HuH-7 (cell line): ENCODE results near the gene GDF9.
"Not testable (repeated sequence)": the region's sequence is repeated elsewhere in the genome, so short reads cannot be mapped to it uniquely, and the experiment has no call there.

Experiments used
- DNase-seq: peaks from one replicate; pipeline ENCODE4 v3.0.0; 2011; ENCODE audit warnings: low spot score

Gene GDF9

GRCh38 chr5:132872788-132873118, 6.5 kb upstream of the GDF9 start:
- DNase-seq = no peak

DNA sequence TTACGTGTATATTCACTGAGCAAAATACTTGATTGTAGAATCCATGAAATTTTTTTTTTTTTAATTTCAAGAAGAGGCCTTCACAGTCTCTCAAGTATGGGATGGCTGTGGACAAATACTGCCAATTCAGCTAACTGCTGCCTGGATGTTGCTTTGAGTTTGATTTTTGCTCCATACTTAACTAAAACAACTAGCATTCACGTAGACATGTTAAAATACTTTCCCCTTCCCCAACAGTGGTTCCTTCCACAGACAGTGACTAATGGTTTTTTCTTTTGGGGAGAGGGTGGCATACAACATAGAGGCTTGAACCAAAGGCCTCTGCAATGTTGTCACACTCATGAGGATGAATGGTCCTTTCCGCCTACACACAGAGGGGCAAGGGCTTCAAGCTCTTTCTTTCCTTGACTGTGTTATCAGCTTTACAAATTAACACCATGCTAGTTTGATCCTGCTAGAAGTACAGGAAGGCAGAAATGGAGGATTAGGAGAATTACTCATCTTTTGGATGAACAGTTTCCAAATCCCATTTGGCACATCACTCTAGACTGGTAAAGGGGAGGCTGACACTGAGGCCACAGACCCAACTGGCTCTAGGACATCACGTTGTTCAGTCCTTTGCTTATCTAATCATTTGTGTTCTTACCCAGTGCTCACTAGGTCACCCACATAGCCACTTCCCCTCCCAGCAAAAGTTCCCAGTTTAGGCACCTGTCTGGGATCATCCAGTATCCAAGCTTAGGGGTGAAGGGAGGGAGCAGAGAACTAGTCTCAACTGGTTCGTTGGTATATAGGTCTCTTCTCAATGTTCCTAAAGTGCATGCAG, 5.4 kb upstream of the GDF9 start:
- no peak for DNase-seq

- no peak for DNase-seq
Observed at GRCh38 chr5:132870801-132871200, 4.5 kb upstream of the GDF9 start.

DNA sequence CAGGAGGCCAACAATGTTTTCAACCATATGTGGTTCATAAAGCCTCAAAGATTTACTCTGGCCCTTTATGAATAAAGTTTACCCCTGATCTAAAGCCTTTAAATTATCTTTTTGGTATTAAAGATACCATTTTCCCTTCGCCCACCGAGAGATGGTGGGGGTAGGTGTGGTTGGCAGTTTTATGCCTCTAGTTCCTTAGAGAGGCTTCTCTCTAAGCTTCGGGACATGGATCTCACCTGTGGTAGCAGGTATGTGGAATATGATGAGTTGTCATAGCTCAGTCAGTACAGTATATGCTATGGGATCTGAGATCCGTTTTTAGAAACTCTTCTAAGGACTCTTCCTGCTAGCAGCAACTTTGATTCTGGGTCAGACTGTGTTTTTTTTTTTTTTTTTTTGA, 2.5 kb upstream of the GDF9 start:
- no peak for DNase-seq

GRCh38 chr5:132867046-132867451, 780 bp upstream of the GDF9 start:
- DNase-seq = no peak

DNA sequence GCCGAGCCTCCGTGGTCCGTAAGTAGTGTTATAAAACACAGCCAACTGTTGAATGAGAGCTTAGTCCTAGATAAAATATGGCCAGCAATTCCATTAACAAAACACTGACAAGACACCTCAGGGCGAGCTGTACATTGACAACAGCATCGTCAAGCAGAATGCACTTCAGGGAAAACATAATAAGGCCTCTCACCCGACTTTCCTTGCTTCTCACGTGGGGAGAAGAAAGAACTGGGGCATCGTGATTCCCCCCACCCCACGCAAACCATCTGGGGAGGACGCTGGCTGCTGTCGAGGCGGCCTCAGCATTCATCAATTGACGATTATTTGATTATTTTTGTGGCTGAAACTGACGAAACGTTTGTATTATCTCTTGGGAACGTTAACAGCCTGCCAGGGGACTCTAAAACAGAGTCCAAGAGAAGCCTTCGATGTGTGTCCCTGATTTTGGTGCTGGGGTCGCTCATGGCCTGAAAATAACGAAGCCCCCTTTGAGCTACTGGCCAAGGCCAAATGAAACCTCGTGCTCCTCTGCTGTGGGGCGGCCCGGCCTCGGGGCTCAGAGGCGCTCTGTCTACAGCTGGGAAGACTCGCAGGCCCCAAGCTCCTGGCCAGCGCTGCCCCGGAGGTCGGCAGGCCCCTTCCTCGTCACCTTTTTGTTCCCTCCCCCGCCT, 464 bp downstream of the GDF9 start:
- DNase-seq = no peak

DNA sequence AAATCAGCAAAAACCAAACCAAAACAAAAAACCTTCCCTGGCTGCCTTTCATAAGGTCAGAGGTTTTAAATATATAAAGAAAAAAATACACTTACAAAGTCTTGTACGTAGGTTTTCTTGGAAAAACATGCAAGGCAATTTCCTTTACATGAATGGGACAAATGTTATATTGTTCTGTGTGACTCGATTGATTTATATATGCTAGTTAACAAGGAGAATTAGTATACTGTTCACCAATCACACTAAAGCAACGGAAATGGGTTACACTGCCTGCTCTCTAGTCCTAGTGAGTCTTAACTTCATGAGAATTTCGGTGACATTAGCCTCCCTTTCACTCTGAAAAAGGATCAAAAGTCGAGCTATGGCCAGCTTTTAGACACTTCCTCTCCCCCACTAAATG, 5.5 kb downstream of the GDF9 start:
- DNase-seq = no peak

GRCh38 chr5:132859889-132860437, 6.3 kb downstream of the GDF9 start:
- no peak for DNase-seq

DNA sequence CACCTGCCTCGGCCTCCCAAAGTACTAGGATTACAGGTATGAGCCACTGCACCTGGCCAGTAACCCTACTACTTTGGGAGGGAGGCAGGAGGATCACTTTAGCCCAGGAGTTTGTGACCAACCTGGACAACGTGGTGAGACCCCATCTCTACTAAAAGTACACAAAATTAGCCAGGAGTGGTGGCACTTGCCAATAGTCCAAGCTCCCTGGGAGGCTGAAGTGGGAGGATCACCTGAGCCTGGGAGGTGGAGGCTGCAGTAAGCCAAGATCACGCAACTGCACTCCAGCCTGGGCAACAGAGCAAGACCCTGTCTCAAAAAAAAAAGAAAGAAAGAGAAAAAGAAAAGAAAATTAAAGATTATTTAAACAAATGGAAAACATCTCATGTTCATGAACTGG, 10.3 kb downstream of the GDF9 start:
- no peak for DNase-seq

DNA sequence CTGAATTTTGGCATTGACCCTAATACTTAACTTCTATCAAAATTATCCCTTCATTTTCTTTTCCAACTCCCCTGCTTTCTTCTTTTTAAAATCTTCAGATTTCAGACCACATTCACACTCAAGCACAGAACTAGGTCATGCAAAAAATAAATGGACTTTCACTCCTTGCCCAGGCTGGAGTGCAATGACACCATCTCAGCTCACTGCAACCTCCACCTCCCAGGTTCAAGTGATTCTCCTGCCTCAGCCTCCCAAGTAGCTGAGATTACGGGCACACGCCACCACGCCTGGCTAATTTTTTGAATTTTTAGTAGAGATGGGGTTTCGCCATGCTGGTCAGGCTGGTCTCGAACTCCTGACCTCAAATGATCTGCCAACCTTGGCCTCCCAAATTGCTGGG, 11.3 kb downstream of the GDF9 start:
- DNase-seq = not testable (repeated sequence)

- DNase-seq = no peak
Observed at GRCh38 chr5:132854301-132854700, 12.0 kb downstream of the GDF9 start.

- DNase-seq = no peak
Observed at GRCh38 chr5:132853790-132854189, 12.5 kb downstream of the GDF9 start.

GRCh38 chr5:132853323-132853722, 12.9 kb downstream of the GDF9 start:
- DNase-seq = no peak

GRCh38 chr5:132850066-132850465, 16.2 kb downstream of the GDF9 start:
- DNase-seq = no peak

- DNase-seq = no peak
Observed at GRCh38 chr5:132849347-132849746, 16.9 kb downstream of the GDF9 start.

GRCh38 chr5:132848270-132848669, 18.0 kb downstream of the GDF9 start:
- DNase-seq = no peak

DNA sequence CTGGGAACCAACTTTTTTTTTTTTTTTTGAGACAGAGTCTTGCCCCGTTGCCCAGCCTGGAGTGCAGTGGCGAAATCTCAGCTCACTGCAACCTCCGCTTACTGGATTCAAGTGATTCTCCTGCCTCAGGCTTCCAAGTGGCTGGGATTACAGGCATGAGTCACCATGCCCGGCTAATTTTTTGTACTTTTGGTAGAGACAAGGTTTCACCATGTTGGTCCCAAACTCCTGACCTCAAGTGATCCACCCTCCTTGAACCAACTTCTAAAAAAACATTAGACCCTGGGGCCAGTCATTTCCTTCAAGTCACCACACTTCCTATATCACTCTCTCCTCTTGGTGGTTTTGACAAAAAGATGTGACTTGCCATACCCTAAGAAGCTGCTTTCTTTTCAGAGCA, 25.0 kb downstream of the GDF9 start:
- DNase-seq = no peak

- no peak for DNase-seq
Observed at GRCh38 chr5:132840896-132841295, 25.4 kb downstream of the GDF9 start.

DNA sequence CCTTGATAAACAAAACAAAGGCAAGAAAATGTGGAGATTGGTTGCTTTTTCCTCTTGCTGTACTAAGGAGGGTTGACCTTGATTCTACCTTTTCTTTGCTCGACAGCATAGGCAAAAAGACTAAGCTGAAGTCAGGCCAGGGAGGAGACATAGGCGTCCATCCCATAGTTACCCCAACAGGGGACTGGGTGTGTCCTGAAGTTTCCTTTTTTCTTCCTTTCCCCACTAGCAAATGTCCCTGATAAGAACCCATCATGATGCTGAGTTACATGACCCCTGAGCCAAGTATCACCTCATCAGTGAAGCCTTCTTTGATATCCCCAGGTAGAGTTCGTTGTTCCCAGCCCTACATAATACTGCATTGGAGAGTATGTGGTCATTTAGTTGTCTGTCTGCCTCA, 26.0 kb downstream of the GDF9 start:
- DNase-seq = no peak

- DNase-seq = no peak
Observed at GRCh38 chr5:132839426-132840301, 26.6 kb downstream of the GDF9 start.

DNA sequence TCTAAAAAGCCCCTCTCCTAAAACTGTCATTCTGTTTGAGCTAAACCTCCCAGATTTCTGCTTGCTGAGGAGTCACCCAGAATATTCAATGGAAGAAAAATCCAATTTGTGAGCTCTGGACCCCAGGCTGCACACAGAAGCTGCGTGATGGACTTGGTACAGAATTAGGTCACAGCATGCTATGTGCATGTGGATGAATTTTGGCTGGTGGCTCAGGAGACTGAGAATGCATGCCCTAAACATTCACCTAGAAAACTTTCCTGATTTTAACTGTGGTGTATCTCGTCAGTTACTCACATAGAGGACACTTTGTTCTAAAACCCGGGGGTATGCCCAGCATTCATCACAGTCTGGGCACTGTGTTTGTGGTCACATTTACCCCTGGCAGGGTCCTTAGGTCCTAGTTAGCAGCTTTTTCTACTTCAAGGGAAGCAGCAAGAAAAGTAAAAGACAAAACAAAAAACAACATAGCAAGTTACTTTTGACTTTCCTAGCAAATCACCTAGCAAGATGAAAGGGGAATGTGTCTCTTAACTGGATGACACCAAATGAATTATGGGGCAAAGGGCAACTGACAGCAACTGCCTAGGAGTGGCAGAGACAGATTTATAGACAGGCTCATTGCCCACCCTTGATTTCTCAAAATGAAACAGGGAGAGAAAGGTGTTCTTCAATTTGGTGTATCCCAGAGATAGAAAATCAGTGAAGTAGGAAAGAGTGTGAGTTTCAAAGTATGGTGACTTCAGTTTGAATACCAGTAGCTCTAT, 27.6 kb downstream of the GDF9 start:
- no peak for DNase-seq

DNA sequence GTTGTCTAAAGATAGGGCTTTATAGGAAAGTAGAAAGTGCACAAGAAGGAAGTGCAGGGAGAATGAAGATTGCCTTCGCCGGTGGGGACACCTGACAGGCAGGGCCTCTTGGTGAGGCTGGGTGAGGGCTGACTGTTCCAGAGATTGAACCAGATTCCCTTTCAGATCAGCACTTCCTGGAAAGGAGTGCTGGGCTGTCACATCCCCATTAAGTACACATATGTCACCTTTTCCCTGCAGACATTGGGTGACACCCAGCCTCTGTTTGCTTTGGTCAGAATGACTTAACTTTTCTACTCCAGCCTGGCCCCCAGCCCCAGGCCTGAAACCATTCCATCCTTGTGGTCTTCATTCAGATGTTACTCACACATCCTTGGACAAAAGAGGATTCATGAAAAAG, 28.4 kb downstream of the GDF9 start:
- DNase-seq = no peak
